Measurements from ENCODE around the gene MITF.

DNA sequence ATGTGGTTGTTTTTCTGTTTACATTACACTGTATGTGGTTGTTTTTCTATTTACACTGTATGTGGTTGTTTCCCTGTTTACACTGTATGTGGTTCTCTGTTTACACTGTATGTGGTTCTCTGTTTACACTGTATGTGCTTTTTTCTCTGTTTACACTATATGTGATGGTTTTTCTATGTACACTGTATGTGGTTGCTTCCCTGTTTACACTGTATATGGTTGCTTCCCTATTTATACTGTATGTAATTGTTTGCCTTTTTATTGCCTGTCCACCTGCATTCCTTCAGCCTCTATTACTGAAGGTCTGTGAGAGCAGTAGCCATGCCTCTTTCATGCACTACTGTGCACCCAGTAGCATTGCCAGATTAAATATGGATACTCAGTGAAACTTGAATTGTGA is 94.3 kb downstream of the MITF start:
- TF ChIP-seq POLR2A (IDR thresholded peaks at IDR 0.05; ENCODE audit: low read length): no peak
- no peak for TF ChIP-seq GATA1 (IDR thresholded peaks at IDR 0.05; ENCODE audit: low read depth, low read length)
